Adipose tissue (tissue), 3 donors: ENCODE measurements around the gene SMC1B. TPM values are rescaled to one million over a fixed set of nuclear protein-coding genes. Genes with fewer than 3 reads are reported as not detected.
A peak's percentile ranks its signal among the peaks of the same experiment; 100 is the strongest.

Experiments
- H3K27ac ChIP-seq: one replicate; pipeline ENCODE4 v1.5.1; 2013; ENCODE audit warnings: low read depth, low read length
- WGBS, 3 donors: extraction: QIAGEN DNeasy Blood & Tissue Kit; methylation state at CpG; one replicate each; pipeline ENCODE4 v1.1.7; 2013; 5-methylcytosine and 5-hydroxymethylcytosine counted together
- polyA plus RNA-seq, 3 donors: library from polyadenylated mRNA; stranded (reverse); fragments of 200-250 nt; gene quantifications; one replicate each; pipeline ENCODE4 v1.2.3, GENCODE V29; 2013
- donor health status: healthy with polysubstance abuse.
- donor health status: Bipolar disorder and iron deficiency.
- donor health status: healthy.

SMC1B gene
- polyA plus RNA-seq, 3 donors: 0.01 to 0.02 TPM; not detected in 1

DNA sequence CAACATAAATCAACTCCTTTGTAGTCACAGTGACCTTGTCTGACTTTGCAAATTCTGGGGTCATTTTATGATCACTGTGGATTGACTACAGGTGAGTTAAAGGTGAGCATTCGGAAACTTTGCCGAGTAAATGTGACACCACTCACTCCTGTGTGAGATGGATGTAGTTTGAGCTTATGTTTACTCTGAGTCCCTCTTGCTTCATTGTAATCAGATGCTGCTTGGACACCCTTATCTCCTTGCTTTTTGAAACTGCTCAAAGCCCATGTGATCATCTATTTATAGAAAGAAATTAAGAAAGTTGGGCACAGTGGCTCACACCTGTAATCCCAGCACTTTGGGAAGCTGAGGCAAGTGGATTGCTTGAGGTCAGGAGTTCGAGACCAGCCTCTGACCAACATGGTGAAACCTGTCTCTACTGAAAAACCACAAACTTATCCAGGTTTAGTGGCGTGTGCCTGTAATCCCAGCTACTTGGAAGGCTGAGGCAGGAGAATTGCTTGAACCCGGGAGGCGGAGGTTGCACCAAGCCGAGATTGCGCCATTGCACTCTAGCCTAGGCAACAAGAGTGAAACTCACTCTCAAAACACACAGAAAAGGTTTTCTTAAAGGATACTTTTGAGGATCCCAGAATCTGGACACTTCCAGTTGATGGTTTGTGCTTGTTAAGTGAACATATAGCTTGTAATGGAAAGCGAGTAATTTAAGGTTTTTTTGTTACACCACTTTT, 96.4 kb downstream of the SMC1B start:
- 77 to 94% (median 79%) methylated on average over 9 of the region's 9 CpGs for WGBS, 3 donors
- no peak overlapping the region for H3K27ac ChIP-seq

DNA sequence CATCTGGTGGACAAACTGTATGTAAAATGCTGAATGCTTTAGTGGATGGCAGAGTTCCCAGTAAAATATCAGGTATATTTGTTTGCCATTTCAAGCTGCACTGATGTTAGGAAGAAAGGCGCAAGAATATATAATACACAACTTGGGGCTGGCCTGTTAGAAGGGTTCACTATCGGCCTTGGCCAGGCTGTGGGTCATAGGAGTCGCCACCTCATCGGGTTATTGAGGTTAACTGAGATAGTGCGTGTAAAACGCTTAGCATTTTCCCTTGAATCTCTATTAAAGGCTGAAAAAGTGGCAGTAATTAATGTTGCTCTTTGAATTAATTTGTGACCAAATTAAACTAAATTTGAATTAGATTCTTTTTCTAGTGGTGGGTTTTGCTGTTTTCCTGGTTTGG, 98.6 kb downstream of the SMC1B start:
- WGBS, 3 donors: 42 to 96% (median 87%) methylated on average over 6 of the region's 6 CpGs
- H3K27ac ChIP-seq: no peak overlapping the region

DNA sequence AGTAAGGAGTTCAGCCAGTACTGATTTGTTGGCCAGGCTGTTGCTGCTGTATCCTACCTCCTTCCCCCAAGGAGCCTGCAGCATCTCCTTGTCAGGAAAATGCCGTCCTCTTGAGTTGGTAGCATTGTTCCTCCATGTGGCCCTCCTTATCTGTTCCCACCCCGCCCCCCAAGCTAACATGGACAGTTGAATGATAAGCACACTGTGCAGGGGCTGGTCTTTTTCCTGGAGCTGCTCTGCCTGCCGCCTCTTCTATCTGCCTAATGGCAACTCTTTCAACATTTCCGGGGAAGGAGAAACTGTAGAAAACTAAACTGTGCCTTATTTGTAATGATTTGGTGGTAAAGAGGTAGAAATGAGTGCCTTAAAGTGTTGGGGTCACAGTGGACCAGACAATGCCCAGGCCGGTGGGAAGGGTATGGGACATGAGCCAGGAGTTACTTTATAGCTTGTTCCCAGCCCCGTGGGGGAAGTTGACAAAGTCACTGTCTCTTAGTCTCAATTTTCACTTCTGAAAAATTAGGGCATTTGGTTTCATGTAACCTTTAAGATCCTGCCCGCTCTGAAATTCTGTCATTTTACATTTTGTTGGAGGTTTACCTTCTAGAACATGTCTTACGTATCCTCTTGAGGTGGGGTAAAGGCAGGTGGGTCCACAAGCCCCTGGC, 99.2 kb downstream of the SMC1B start:
- WGBS, 3 donors: 31 to 71% (median 65%) methylated on average over 8 of the region's 8 CpGs
- H3K27ac ChIP-seq: no peak overlapping the region

DNA sequence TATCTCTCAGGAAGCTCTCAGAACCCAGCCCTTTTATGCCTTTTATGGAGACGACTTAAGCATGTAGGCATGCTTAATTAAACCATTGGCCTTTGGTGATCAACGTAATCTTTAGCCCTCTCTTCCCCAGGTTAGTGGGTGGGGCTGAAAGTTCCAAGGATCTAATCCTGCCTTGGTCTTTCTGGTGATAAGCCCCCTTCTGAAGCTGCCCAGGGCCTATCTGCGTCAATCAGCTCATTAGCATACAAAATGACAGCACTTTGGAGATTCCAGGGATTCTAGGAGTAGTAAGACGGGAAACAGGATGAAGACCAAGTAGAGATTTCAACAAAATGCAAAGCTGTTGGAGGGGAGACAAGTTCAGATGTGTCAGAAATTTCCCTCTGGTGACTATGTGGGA, 100.5 kb downstream of the SMC1B start:
- 71 to 90% (median 77%) methylated on average over 4 of the region's 4 CpGs for WGBS, 3 donors
- no peak overlapping the region for H3K27ac ChIP-seq

DNA sequence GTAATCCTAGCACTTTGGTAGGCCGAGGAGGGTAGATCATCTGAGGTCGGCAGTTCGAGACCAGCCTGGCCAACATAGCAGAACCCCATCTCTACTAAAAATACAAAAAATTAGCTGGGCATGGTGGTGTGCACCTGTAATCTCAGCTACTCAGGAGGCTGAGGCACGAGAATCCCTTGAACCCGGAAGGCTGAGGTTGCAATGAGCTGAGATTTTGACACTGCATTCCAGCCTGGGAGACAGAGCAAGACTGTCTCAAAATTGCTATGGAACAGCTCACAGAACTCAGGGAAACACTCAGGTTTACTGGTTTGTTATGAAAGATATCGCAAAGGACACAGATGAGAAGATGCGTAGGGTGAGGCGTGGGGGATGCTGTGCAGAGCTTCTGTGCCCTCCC, 101.0 kb downstream of the SMC1B start:
- 87 to 90% (median 89%) methylated on average over 8 of the region's 8 CpGs for WGBS, 3 donors
- no peak overlapping the region for H3K27ac ChIP-seq

DNA sequence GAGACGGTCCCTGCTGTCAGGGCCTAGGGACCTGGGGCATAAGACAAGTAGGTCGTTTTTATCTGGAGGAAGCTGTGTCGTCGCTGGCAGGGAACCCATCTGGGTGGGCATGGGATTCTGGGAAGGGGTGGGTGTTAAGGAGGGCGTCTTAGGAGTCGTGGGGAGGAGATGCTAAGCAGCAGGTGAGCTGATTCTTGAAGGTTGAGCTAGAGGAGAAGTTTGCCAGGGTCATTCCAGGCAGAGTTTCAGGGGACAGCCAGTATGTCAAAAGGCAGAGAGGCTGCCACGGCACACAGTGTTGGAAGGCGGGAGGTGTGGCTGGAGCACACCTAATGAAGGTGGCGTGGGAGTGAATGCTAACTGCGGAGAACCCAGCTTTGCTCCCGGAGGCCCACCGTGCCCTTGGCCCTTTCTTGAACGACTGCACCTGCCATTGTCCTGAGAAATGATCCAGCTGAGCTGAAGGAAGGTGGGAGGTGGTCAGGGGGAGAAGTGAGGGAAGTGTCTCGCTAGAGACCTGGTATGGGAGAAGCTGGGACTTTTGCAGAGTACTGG, 102.3 kb downstream of the SMC1B start:
- H3K27ac ChIP-seq: no peak overlapping the region
- 28 to 60% (median 51%) methylated on average over 14 of the region's 14 CpGs for WGBS, 3 donors

DNA sequence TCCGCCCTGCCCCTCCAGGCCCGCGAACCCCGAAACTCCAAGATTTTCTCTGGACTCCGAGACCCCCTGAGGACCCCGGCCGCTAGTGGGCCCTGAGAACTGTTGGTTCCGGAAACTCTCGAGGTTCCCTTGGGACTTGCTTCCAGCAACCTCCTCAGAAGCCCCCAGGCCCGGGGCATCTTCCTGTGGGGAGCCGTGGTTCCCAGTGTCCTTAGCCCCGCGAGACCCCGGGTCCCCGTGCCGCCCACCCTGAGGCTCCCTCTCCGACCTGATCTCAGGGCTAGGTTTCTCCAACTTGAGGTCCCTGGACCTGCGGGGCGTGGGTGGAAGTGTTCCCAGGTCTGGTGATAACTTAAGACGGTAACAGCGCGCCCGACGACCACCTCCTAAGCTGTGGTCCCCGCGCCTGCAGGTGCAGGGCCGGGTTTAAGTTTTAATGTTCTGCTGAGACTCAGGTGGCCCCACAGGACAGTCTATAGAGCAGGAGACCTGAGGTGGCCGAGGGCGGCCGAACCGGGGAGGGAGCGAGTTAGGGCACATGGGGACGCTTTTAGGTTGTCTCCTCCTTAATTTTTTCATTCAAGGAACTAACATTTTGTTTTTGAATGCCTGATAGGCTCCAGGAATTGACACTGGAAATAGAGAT, 102.9 kb downstream of the SMC1B start:
- 3 to 5% (median 3%) methylated on average over 33 of the region's 33 CpGs for WGBS, 3 donors
- H3K27ac ChIP-seq: peak overlapping the region; percentile 51

DNA sequence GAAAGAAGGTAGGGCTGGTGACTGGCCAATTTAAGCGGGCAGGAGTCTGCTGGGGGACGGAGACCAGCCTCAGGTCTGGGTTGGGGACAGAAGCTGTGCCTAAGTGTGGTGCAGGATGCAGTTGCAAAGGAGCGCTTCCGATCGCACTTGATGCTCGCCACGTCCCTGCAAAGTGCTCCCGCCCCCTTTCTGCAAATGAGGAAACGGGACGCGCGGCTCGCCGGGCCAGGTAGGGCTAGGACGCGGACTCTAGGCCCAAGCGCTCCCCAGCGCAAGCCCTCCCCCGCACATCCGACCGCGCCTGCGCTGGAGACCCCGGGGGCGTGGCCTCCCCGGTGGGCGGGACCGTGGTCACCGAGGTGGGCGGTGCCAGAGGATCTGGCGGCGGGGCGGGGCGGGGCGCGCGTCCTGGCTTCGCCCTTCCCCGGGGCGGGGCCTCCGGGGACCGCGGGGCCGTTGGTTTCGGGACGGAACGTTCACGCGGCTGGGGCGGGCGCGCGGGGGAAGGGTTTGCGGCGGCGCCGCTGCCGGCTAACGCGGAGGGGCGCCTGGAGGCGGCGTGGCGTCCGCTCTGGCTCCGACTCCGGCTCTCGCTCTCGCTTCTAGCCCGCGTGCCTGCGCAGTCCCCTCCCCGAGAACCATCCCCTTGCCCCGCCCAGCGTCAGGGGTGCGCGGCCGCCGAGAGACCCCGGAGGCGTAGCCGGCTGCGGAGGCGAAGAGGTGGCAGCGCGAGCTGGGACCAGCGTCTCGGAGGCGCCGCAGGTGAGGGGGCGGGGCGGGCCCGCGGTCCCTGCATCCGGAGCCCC, 103.8 kb downstream of the SMC1B start, which contains the start of gene FAM118A:
Gene FAM118A (plus strand): TSS at position 513 of the 806 bp plus-strand sequence. CDS start 12,446 bp downstream, outside the sequence.
- H3K27ac ChIP-seq: peak within 1 kb of the TSS; percentile 51
- WGBS, 3 donors: 0 to 2% (median 1%) methylated on average over 37 to 95 of the region's 95 CpGs

DNA sequence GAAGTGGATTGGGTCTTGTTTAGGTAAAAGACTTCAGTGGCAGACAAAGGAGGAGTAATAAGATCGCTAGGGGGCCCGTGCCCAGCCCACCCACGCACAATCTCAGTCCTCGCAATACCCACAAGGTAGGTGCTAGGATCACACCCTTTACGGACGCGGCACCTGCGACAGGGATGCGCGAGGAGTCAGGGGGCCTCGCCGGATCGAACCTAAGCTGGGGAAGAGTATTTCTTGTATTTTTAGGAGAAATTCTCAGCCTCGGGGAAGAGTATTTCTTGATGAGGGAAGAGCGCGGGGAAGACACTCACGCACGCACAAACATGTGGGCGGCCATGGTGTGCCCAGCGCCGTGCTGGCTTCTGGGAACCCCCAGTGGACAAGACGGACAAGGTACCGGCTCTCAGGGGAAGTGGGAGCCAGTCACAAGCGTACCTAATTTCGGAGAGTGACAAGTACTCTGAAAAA, 104.4 kb downstream of the SMC1B start:
- WGBS, 3 donors: 44 to 61% (median 46%) methylated on average over 25 of the region's 25 CpGs
- H3K27ac ChIP-seq: no peak overlapping the region

DNA sequence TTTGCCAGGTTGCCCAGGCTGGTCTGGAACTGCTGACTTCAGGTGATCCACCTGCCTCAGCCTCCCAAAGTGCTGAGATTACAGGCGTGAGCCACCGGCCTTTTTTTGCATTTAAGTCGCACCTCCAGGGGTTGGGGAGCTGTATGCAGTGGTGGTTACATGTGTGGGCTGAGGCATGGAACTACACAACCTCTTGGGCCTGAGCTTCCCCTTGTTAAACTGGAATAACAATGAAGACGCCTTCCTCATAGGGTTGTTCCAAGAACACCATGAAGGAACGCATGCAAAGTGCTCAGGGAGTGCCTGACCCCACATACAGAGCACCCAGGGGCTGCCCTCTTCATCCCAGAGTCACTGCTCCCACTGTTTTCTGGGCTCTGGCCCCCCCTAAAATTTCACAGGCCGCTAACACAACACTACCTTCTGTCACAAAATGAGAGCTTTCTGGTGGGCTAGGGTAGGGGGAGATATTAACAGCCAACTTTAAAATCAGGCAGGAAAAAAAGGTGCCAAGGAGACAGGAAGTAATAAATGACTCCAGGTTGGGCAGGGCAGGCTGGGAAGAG, 104.9 kb downstream of the SMC1B start:
- no peak overlapping the region for H3K27ac ChIP-seq
- whole genome bisulfite sequencing, 3 donors: 86 to 91% (median 90%) methylated on average over 6 of the region's 6 CpGs

DNA sequence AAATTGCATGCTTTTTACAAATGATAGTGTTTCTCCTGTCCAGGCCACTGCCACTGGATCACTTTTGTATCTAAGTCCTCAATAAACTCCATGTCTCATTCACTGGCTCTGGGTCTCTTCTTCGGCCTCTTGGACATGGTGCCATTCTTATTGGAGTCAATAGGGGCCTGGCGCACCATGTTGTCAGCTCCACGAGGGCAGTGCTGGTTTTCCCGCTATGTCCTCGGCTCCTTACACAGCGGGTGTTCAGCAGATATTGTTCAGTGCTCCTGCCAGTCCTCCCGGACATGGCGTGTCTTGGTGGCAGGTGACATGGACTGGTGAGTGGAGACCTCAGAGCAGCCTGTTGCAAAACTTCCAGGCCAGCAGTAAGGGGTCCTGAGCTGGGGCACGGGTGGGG, 107.3 kb downstream of the SMC1B start:
- no peak overlapping the region for H3K27ac ChIP-seq
- WGBS, 3 donors: 90 to 92% (median 91%) methylated on average over 9 of the region's 9 CpGs

DNA sequence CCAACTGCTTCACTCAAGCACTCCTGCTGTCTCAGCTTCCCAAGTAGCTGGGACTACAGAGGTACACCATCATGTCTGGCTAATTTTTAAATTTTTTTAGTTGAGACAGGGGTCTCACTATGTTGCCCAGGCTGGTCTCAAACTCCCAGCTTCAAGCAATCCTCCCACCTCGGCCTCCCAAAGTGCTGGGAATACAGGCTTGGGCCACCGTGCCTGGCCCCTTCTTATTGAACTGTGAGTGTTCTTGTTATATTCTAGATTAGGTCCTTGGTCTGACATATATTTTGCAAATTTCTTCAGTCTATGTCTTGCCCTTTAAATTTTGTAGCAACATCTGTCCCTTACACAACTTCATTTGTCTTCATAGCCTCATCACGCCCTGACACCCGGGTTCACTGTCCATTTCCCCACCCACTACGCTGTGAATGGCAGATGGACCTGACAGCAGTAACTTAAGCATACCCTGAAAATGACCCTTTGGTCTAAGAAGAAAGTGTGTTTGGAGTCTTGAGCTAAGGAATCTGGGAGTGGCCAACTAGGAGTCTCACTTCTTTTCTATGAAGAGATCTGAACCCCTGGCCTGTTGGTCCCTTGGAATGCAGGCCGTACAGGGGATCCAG, 107.8 kb downstream of the SMC1B start:
- WGBS, 3 donors: 72 to 78% (median 78%) methylated on average over 6 of the region's 6 CpGs
- no peak overlapping the region for H3K27ac ChIP-seq

DNA sequence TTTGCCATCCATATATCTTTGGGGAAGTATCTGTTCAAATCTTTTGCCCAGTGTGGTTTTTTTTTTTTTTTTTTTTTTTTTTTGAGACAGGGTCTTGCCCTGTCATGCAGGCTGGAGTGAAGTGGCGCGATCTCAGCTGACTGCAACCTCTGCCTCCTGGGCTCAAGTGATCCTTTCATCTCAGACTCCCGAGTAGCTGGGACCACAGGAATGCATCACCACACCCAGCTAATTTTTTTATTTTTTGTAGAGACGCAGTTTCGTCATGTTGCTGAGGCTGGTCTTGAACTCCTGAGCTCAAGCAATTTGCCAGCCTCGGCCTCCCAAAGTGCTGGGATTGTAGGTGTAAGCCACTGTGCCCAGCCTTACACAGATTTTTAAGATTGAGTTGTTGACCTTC, 108.4 kb downstream of the SMC1B start:
- 89 to 92% (median 89%) methylated on average over 6 of the region's 6 CpGs for WGBS, 3 donors
- H3K27ac ChIP-seq: no peak overlapping the region

DNA sequence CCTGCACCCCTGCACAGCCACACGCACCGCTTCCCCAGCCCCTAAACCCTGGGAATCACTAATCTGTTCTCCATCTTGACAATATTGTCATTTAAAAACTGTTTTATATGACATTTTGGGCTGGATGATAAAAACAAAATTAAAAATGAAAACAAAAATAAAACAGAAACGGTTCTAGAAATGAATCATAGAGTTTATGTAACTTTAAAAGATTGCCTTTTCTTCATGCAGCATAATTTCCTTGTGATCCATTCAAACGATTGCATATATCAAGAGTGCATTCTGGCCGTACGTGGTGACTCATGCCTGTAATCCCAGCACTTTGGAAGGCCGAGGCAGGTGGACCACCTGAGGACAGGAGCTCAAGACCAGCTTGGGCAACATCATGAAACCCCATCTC, 110.2 kb downstream of the SMC1B start:
- 74 to 79% (median 77%) methylated on average over 7 of the region's 7 CpGs for WGBS, 3 donors
- H3K27ac ChIP-seq: no peak overlapping the region

DNA sequence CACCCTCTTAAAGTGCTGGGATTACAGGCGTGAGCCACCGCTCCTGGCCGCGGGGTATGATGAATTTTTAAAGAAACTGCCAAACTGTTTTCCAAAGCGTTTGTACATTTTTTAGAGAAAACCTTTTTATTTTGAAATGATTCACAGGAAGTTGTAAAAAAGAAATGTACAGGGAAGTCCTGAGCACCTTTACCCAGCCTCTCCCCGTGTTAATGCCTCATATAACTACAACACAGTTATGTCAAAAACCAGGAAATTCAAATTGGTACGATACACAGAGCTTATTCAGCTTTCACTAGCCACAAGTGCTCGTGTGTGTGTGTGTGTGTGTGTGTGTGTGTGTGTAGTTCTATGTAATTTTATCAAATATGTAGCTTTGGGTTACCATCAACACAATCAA, 110.6 kb downstream of the SMC1B start:
- WGBS, 3 donors: 60 to 66% (median 64%) methylated on average over 8 of the region's 8 CpGs
- no peak overlapping the region for H3K27ac ChIP-seq

DNA sequence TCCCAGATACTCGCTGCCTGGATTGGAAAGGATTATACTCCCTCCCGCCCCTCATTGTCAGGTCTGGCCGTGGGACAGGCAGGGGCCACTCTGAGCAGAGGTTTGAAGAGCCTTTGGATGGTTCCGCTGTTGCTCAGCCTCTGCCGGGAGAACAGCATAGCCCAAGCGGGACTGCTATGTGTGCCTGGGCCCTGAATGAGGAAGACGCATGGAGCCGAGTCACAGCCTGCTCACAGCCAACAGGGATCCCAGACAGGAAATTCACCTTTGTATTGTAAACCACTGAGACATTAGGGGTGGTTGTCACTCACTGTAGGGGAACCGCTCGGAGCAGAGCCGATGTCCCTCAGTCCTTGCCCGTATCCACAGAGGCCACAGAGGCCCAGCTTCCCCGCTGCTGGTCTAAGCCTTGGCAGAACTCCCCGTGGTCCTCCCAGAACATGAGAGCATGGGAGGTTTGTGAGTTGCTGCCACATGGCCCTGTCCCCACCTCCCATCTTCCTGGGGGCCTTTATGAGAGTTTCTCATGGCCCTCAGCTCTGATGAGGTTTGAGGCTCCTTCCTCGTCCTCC, 114.4 kb downstream of the SMC1B start:
- 61 to 72% (median 69%) methylated on average over 15 of the region's 15 CpGs for WGBS, 3 donors

DNA sequence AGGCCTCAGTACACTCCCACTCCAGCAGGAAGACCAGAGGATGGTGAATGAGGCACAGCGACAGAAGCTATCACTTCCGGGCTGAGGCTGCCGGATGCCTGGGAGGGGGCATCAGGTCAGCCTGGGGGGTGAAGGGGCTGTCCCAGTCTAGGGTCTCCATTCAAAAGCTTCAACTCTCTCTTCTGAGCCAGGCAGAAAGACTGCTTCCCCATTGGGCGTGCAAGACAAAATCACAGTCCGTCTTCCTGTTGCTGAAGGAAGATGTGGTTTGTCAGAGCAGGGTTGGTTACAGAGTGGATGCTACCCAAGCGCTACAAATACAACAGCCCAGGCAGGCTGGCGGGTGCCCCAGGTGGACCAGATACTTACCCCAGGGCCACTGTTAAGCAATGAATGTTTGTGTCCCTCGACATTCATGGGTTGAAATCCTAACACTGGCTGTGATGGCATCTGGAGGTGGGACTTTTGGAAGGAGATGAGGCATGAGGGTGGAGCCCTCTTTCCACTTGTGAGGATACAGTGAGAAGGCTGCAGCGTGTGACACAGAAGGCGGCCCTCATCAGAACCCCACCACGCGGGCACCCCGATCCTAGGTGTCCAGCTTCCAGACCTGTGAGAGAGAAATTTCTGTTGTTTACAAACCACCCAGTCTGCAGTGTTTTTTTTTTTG, 116.6 kb downstream of the SMC1B start:
- WGBS, 3 donors: 59 to 68% (median 65%) methylated on average over 13 of the region's 13 CpGs
- H3K27ac ChIP-seq: no peak overlapping the region

More for the DNA sequence above, 114.4 kb downstream of the SMC1B start:
- H3K27ac ChIP-seq: no peak overlapping the region
